Bronchial epithelial cell (primary cell): Measurements from ENCODE around the gene ABCC4. TPM values are rescaled to one million over a fixed set of nuclear protein-coding genes. Genes with fewer than 3 reads are reported as not detected.
A peak's percentile ranks its signal among the peaks of the same experiment; 100 is the strongest.

Experiments
- DNase-seq: peaks from one replicate; pipeline ENCODE4 v3.0.0-alpha.2; 2010; ENCODE audit warnings: low read depth
- FAIRE-seq: peaks from 2 replicates; lab custom pipeline; 2011; peaks lifted over from hg19 to GRCh38; lab: Jason Lieb, UNC
- H3K27me3 ChIP-seq: 2 replicates; pipeline ENCODE4 v1.5.1; 2011; ENCODE audit warnings: low read length; ENCODE audit not compliant: control insufficient read depth, insufficient read depth
- H3K36me3 ChIP-seq: 2 replicates; pipeline ENCODE4 v1.5.1; 2011; ENCODE audit warnings: low read length; ENCODE audit not compliant: control insufficient read depth, insufficient read depth
- H3K4me3 ChIP-seq: 2 replicates; pipeline ENCODE4 v1.5.1; 2011; ENCODE audit warnings: mild to moderate bottlenecking, low read depth, low read length, control low read depth
- CTCF ChIP-seq: IDR thresholded peaks from 2 replicates; pipeline ENCODE4 v1.5.1; 2011; ENCODE audit warnings: mild to moderate bottlenecking, moderate library complexity, low read length, control low read depth, inconsistent platforms; ENCODE audit not compliant: insufficient read depth, severe bottlenecking
- total RNA-seq: library from RNA; depleted of rRNA; stranded (reverse); fragments of >200 nt; gene quantifications from 2 replicates; pipeline ENCODE4 v1.2.1, GENCODE V29; 2014

Gene ABCC4
- total RNA-seq, 1 donor from 2014 or later = 6.8 TPM

- DNase-seq = no peak
- TF ChIP-seq CTCF = no peak
- FAIRE-seq = no peak
- H3K4me3 ChIP-seq = no peak overlapping the region
- H3K36me3 ChIP-seq = no peaks in the 10 kb centered on the region
- no peaks in the 10 kb centered on the region for H3K27me3 ChIP-seq
Observed at GRCh38 chr13:95027638-95028037, 273.6 kb downstream of the ABCC4 start.

GRCh38 chr13:95025116-95025515 lies 276.1 kb downstream of the ABCC4 start:
- Histone ChIP-seq H3K27me3 (no peaks in the 10 kb centered on the region), H3K36me3 (no peaks in the 10 kb centered on the region), H3K4me3 (no peak overlapping the region)
- no peak for TF ChIP-seq CTCF
- DNase-seq (no peak), FAIRE-seq (no peak)

- no peaks in the 10 kb centered on the region for H3K27me3 ChIP-seq
- TF ChIP-seq CTCF = no peak
- DNase-seq (peak; percentile 91), FAIRE-seq (peak; percentile 13)
- no peaks in the 10 kb centered on the region for H3K36me3 ChIP-seq
- no peak overlapping the region for H3K4me3 ChIP-seq
Observed at GRCh38 chr13:95023405-95023804, 277.8 kb downstream of the ABCC4 start.

GRCh38 chr13:95020298-95020987 lies 280.8 kb downstream of the ABCC4 start:
- H3K27me3 ChIP-seq = no peaks in the 10 kb centered on the region
- H3K4me3 ChIP-seq = no peak overlapping the region
- H3K36me3 ChIP-seq = no peaks in the 10 kb centered on the region
- DNase-seq (peak; percentile 85), FAIRE-seq (no peak)
- TF ChIP-seq CTCF = no peak

- H3K27me3 ChIP-seq = no peaks in the 10 kb centered on the region
- TF ChIP-seq CTCF = no peak
- no peak overlapping the region for H3K4me3 ChIP-seq
- DNase-seq (no peak), FAIRE-seq (no peak)
- H3K36me3 ChIP-seq = no peaks in the 10 kb centered on the region
Observed at GRCh38 chr13:95019886-95020285, 281.4 kb downstream of the ABCC4 start.

- no peak overlapping the region for H3K4me3 ChIP-seq
- FAIRE-seq = no peak
- no peaks in the 10 kb centered on the region for H3K36me3 ChIP-seq
- TF ChIP-seq CTCF = no peak
- H3K27me3 ChIP-seq = no peaks in the 10 kb centered on the region
- DNase-seq = no peak
Observed at GRCh38 chr13:95007322-95007721, 293.9 kb downstream of the ABCC4 start.
